HCT116 (cell line): ENCODE results near the gene TSSK6.

Experiments used
- CTCF ChIP-seq, 3 experiments: fragments of 200-600 bp in 1 of 3; sonication (generic) in 1 of 3; IDR thresholded peaks in 2 of 3; conservative IDR thresholded peaks in 1 of 3; 2 replicates each; pipeline ENCODE4 v1.5.1; 2012 to 2017; ENCODE audit warnings: low read depth in 2 of 3, low read length in 2 of 3, antibody characterized with exemption in 1 of 3, borderline replicate concordance in 1 of 3, control low read depth in 1 of 3, mild to moderate bottlenecking in 1 of 3, mixed read lengths in 1 of 3, mixed run types in 1 of 3, moderate library complexity in 1 of 3; ENCODE audit not compliant: insufficient read depth in 1 of 3
- POLR2AphosphoS5 ChIP-seq: IDR thresholded peaks from 2 replicates; pipeline ENCODE4 v1.6.1; 2011; ENCODE audit warnings: mild to moderate bottlenecking, low read depth, low read length, moderate library complexity
- REST ChIP-seq: IDR thresholded peaks from 2 replicates; pipeline ENCODE4 v1.6.1; 2012; ENCODE audit warnings: low read depth

GRCh38 chr19:19466201-19466600 lies 49.1 kb downstream of the TSSK6 start:
- no peak for TF ChIP-seq CTCF (IDR thresholded peaks at IDR 0.05 in 2 of 3, conservative IDR thresholded peaks at IDR 0.05 in 1 of 3; ENCODE audit: borderline replicate concordance in 1 of 3, insufficient read depth in 1 of 3, low read depth in 2 of 3, low read length in 2 of 3)
- TF ChIP-seq POLR2AphosphoS5: no peak
- TF ChIP-seq REST: no peak
